SK-N-SH (cell line): ENCODE data around the gene HOXB9.

ENCODE experiments used
- EZH2phosphoT487 ChIP-seq: fragments of 200-600 bp; sonication (generic); IDR thresholded peaks from 2 replicates; pipeline ENCODE4 v1.6.1; 2017; ENCODE audit warnings: low read depth, mixed run types, mild to moderate bottlenecking, antibody characterized with exemption, moderate library complexity, borderline replicate concordance
- GABPA ChIP-seq: IDR thresholded peaks from 2 replicates; pipeline ENCODE4 v1.4.0; 2012; ENCODE audit warnings: low read depth, mild to moderate bottlenecking
- POLR2AphosphoS5 ChIP-seq: IDR thresholded peaks from 2 replicates; pipeline ENCODE4 v1.6.1; 2012; ENCODE audit warnings: low read depth, low read length
- SIN3A ChIP-seq: IDR thresholded peaks from 2 replicates; pipeline ENCODE4 v1.6.1; 2012; ENCODE audit warnings: low read depth, mild to moderate bottlenecking, low read length, moderate library complexity, borderline replicate concordance
- TAF1 ChIP-seq: IDR thresholded peaks from 2 replicates; pipeline ENCODE4 v1.6.1; 2012; ENCODE audit warnings: low read depth, mild to moderate bottlenecking, low read length, moderate library complexity, borderline replicate concordance
- YY1 ChIP-seq: IDR thresholded peaks from 2 replicates; pipeline ENCODE4 v1.4.0; 2012; ENCODE audit warnings: low read depth, mild to moderate bottlenecking
- TF ChIP-seq, protein P1 (sequence below): fragments of 200-600 bp; sonication (generic); IDR thresholded peaks from 2 replicates; pipeline ENCODE4 v1.6.1; 2017; ENCODE audit warnings: antibody characterized with exemption, mild to moderate bottlenecking, moderate library complexity
- TF ChIP-seq, protein P2 (sequence below): IDR thresholded peaks from 2 replicates; pipeline ENCODE4 v1.6.1; 2012; ENCODE audit warnings: mild to moderate bottlenecking, low read depth, low read length, moderate library complexity

DNA sequence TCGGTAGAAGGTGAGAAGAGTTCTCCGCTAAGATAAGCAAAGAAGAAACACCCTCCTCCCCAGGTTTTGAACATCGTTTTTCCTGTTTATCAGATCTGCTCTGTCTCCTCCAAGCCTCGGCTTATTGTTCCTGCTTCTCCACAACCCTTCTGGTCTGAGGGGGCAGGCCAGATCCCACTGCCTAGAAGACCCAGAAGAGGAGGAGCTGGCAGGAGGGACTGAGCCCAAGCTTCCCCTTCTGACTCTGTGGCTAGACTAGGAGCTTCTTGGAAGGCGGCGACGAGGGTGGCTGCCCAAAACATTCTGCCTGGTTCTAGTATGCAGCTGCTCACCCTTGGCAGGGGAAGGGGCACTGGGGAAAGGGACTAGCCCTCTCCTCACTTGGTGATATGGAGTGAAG is 27.4 kb downstream of the HOXB9 start:
- TF ChIP-seq, protein P1, sequence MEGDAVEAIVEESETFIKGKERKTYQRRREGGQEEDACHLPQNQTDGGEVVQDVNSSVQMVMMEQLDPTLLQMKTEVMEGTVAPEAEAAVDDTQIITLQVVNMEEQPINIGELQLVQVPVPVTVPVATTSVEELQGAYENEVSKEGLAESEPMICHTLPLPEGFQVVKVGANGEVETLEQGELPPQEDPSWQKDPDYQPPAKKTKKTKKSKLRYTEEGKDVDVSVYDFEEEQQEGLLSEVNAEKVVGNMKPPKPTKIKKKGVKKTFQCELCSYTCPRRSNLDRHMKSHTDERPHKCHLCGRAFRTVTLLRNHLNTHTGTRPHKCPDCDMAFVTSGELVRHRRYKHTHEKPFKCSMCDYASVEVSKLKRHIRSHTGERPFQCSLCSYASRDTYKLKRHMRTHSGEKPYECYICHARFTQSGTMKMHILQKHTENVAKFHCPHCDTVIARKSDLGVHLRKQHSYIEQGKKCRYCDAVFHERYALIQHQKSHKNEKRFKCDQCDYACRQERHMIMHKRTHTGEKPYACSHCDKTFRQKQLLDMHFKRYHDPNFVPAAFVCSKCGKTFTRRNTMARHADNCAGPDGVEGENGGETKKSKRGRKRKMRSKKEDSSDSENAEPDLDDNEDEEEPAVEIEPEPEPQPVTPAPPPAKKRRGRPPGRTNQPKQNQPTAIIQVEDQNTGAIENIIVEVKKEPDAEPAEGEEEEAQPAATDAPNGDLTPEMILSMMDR = no peak
- TF ChIP-seq TAF1 (no peak), SIN3A (no peak), YY1 (no peak), GABPA (no peak), EZH2phosphoT487 (no peak), POLR2AphosphoS5 (no peak)
- TF ChIP-seq, protein P2, sequence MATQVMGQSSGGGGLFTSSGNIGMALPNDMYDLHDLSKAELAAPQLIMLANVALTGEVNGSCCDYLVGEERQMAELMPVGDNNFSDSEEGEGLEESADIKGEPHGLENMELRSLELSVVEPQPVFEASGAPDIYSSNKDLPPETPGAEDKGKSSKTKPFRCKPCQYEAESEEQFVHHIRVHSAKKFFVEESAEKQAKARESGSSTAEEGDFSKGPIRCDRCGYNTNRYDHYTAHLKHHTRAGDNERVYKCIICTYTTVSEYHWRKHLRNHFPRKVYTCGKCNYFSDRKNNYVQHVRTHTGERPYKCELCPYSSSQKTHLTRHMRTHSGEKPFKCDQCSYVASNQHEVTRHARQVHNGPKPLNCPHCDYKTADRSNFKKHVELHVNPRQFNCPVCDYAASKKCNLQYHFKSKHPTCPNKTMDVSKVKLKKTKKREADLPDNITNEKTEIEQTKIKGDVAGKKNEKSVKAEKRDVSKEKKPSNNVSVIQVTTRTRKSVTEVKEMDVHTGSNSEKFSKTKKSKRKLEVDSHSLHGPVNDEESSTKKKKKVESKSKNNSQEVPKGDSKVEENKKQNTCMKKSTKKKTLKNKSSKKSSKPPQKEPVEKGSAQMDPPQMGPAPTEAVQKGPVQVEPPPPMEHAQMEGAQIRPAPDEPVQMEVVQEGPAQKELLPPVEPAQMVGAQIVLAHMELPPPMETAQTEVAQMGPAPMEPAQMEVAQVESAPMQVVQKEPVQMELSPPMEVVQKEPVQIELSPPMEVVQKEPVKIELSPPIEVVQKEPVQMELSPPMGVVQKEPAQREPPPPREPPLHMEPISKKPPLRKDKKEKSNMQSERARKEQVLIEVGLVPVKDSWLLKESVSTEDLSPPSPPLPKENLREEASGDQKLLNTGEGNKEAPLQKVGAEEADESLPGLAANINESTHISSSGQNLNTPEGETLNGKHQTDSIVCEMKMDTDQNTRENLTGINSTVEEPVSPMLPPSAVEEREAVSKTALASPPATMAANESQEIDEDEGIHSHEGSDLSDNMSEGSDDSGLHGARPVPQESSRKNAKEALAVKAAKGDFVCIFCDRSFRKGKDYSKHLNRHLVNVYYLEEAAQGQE = no peak
